Measurements from ENCODE around the gene GP5.
A peak's percentile ranks its signal among the peaks of the same experiment; 100 is the strongest.

The GP5 gene

DNA sequence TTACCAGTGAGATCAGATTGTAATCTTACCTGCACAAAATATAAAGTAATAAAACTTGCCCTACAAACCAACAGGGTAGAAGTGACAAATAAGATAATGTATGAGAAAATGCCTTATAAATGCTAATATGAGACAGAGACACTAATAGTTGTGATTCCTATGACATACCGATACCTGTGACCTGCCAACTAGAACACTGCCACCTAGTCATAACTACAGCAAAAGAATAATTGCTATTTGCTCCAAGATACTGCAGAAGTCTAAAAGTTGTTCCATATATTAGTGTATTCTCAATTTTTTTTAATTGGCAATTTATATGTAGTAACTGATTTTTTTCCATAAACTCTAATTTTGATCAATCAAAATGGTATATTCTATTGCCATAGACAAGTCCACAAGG, 25.3 kb upstream of the GP5 start:
- Histone ChIP-seq H3K4me3 (ENCODE audit: low read depth, low read length) (no peak overlapping the region), H3K9me3 (ENCODE audit: control insufficient read depth, insufficient read depth, low read depth, low read length) (no peaks in the 10 kb centered on the region), H3K27ac (ENCODE audit: extremely low read depth, low read depth, low read length) (no peak overlapping the region), H3K4me1 (ENCODE audit: control insufficient read depth, insufficient read depth, low read length) (peaks cover 10% of the 10 kb centered on the region), H3K36me3 (ENCODE audit: control insufficient read depth in 2 of 2, insufficient read depth in 1 of 2, low read length in 2 of 2) (peaks cover 23 to 73% of the 10 kb centered on the region in 2 experiments)
- CTCF ChIA-PET: no interaction called here
- TF ChIP-seq ZNF777 (tag by site-specific recombination; IDR thresholded peaks at IDR 0.05; ENCODE audit: borderline replicate concordance) (no peak), ZNF561 (tag by site-specific recombination; IDR thresholded peaks at IDR 0.05; ENCODE audit: borderline replicate concordance) (no peak), ZNF785 (tag by site-specific recombination; IDR thresholded peaks at IDR 0.05) (no peak), TRIM28 (IDR thresholded peaks at IDR 0.05; ENCODE audit: borderline replicate concordance, low read length) (no peak), ZNF366 (tag by site-specific recombination; conservative IDR thresholded peaks at IDR 0.05) (no peak), ZFP3 (tag by site-specific recombination; IDR thresholded peaks at IDR 0.05; ENCODE audit: low read depth) (no peak), ZNF223 (tag by site-specific recombination; IDR thresholded peaks at IDR 0.05) (no peak), ZFP69B (tag by site-specific recombination; IDR thresholded peaks at IDR 0.05) (no peak)
- TF ChIP-seq, protein P1, sequence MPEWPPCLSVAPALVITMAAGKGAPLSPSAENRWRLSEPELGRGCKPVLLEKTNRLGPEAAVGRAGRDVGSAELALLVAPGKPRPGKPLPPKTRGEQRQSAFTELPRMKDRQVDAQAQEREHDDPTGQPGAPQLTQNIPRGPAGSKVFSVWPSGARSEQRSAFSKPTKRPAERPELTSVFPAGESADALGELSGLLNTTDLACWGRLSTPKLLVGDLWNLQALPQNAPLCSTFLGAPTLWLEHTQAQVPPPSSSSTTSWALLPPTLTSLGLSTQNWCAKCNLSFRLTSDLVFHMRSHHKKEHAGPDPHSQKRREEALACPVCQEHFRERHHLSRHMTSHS (tag by site-specific recombination; IDR thresholded peaks at IDR 0.05): no peak
- TF ChIP-seq, protein P2, sequence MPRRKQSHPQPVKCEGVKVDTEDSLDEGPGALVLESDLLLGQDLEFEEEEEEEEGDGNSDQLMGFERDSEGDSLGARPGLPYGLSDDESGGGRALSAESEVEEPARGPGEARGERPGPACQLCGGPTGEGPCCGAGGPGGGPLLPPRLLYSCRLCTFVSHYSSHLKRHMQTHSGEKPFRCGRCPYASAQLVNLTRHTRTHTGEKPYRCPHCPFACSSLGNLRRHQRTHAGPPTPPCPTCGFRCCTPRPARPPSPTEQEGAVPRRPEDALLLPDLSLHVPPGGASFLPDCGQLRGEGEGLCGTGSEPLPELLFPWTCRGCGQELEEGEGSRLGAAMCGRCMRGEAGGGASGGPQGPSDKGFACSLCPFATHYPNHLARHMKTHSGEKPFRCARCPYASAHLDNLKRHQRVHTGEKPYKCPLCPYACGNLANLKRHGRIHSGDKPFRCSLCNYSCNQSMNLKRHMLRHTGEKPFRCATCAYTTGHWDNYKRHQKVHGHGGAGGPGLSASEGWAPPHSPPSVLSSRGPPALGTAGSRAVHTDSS (tag by site-specific recombination; IDR thresholded peaks at IDR 0.05): no peak
- POLR2A ChIA-PET: no interaction called here

DNA sequence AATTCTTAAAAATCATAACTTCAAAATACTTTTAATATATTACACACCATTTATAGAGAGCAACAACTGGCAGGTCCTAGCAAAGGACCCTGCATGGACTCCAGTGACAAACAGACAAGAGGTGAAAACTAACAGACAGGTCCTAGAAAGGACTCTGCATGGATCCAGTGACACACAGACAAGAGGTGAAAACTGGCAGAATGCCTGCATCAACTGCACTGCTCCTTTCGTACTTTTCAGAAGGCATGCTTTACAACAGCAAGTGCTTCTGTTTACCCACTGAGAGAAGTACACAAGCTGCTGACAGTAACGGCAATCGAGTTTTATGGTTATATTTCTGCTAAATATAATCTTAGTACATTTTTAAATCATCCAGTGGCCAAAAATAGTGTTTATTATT, 24.3 kb upstream of the GP5 start:
- peaks cover 14 to 76% of the 10 kb centered on the region in 2 experiments for H3K36me3 ChIP-seq (ENCODE audit: control insufficient read depth in 2 of 2, insufficient read depth in 1 of 2, low read length in 2 of 2)
- ChIA-PET CTCF (no interaction called here), POLR2A (no interaction called here)
- no peaks in the 10 kb centered on the region for H3K9me3 ChIP-seq (ENCODE audit: control insufficient read depth, insufficient read depth, low read depth, low read length)
- H3K27ac ChIP-seq (ENCODE audit: extremely low read depth, low read depth, low read length): no peak overlapping the region
- TF ChIP-seq ZNF837 (tag by site-specific recombination; IDR thresholded peaks at IDR 0.05) (no peak), ZNF239 (tag by site-specific recombination; IDR thresholded peaks at IDR 0.05) (no peak), ZNF311 (tag by site-specific recombination; IDR thresholded peaks at IDR 0.05; ENCODE audit: borderline replicate concordance) (no peak), ZBTB21 (tag by site-specific recombination; IDR thresholded peaks at IDR 0.05) (no peak), ZNF677 (tag by site-specific recombination; IDR thresholded peaks at IDR 0.05) (peak; percentile 47; the same call in 1 of the 2 replicates), OSR2 (tag by site-specific recombination; IDR thresholded peaks at IDR 0.05) (peak; percentile 53; the same call in 1 of the 2 replicates), FEZF1 (tag by site-specific recombination; IDR thresholded peaks at IDR 0.05) (peak; percentile 44; the same call in 1 of the 2 replicates), ZNF324 (tag by site-specific recombination; IDR thresholded peaks at IDR 0.05) (no peak), PRDM1 (tag by site-specific recombination; IDR thresholded peaks at IDR 0.05) (peak; percentile 62; the same call in 1 of the 2 replicates), GFI1B (tag by site-specific recombination; IDR thresholded peaks at IDR 0.05) (no peak)
- TF ChIP-seq, protein P3, sequence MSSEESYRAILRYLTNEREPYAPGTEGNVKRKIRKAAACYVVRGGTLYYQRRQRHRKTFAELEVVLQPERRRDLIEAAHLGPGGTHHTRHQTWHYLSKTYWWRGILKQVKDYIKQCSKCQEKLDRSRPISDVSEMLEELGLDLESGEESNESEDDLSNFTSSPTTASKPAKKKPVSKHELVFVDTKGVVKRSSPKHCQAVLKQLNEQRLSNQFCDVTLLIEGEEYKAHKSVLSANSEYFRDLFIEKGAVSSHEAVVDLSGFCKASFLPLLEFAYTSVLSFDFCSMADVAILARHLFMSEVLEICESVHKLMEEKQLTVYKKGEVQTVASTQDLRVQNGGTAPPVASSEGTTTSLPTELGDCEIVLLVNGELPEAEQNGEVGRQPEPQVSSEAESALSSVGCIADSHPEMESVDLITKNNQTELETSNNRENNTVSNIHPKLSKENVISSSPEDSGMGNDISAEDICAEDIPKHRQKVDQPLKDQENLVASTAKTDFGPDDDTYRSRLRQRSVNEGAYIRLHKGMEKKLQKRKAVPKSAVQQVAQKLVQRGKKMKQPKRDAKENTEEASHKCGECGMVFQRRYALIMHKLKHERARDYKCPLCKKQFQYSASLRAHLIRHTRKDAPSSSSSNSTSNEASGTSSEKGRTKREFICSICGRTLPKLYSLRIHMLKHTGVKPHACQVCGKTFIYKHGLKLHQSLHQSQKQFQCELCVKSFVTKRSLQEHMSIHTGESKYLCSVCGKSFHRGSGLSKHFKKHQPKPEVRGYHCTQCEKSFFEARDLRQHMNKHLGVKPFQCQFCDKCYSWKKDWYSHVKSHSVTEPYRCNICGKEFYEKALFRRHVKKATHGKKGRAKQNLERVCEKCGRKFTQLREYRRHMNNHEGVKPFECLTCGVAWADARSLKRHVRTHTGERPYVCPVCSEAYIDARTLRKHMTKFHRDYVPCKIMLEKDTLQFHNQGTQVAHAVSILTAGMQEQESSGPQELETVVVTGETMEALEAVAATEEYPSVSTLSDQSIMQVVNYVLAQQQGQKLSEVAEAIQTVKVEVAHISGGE (tag by site-specific recombination; conservative IDR thresholded peaks at IDR 0.05; ENCODE audit: low read depth): no peak
- TF ChIP-seq, protein P4, sequence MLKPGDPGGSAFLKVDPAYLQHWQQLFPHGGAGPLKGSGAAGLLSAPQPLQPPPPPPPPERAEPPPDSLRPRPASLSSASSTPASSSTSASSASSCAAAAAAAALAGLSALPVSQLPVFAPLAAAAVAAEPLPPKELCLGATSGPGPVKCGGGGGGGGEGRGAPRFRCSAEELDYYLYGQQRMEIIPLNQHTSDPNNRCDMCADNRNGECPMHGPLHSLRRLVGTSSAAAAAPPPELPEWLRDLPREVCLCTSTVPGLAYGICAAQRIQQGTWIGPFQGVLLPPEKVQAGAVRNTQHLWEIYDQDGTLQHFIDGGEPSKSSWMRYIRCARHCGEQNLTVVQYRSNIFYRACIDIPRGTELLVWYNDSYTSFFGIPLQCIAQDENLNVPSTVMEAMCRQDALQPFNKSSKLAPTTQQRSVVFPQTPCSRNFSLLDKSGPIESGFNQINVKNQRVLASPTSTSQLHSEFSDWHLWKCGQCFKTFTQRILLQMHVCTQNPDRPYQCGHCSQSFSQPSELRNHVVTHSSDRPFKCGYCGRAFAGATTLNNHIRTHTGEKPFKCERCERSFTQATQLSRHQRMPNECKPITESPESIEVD (tag by site-specific recombination; IDR thresholded peaks at IDR 0.05): 0 out of 2 replicates have a peak, but pooled peaks have one; percentile 13
- no peak overlapping the region for H3K4me3 ChIP-seq (ENCODE audit: low read depth, low read length)
- H3K4me1 ChIP-seq (ENCODE audit: control insufficient read depth, insufficient read depth, low read length): peaks cover 10% of the 10 kb centered on the region
